CD4-positive, alpha-beta T cell treated with Interleukin-4 for 4 hours (primary cell): ENCODE data around the gene GABBR2.

Experiments used
- DNase-seq: peaks from one replicate; pipeline ENCODE4 v3.0.0-alpha.2; 2020

The GABBR2 gene

GRCh38 chr9:98363644-98364043, 345.1 kb downstream of the GABBR2 start:
- DNase-seq = no peak

GRCh38 chr9:98362624-98363252, 346.0 kb downstream of the GABBR2 start:
- DNase-seq = no peak

- DNase-seq = no peak
These were observed 347.1 kb downstream of the GABBR2 start for GRCh38 chr9:98361645-98362044.

GRCh38 chr9:98360176-98360708, 348.5 kb downstream of the GABBR2 start:
- no peak for DNase-seq

GRCh38 chr9:98359569-98359968, 349.2 kb downstream of the GABBR2 start:
- no peak for DNase-seq

- DNase-seq = no peak
These were observed 350.7 kb downstream of the GABBR2 start for GRCh38 chr9:98357921-98358535.

- DNase-seq = no peak
These were observed 351.6 kb downstream of the GABBR2 start for GRCh38 chr9:98356953-98357690.

GRCh38 chr9:98356326-98356725, 352.4 kb downstream of the GABBR2 start:
- DNase-seq = no peak

GRCh38 chr9:98351370-98351769, 357.4 kb downstream of the GABBR2 start:
- no peak for DNase-seq

DNA sequence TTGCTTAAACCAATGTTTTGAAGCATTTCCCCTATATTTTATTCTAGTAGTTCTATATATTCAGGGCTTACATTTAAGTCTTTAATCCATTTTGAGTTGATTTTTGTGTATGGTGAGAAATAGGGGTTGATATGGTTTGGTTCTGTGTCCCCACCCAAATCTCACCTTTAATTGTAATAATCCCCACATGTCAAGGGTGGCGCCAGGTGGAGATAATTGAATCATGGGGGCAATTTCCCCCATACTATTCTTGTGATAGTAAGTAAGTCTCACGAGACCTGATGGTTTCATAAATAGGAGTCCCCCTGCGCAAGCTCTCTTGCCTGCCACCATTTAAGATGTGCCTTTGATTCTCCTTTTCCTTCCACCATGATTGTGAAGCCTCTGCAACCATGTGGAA, 361.1 kb downstream of the GABBR2 start:
- DNase-seq = no peak

DNA sequence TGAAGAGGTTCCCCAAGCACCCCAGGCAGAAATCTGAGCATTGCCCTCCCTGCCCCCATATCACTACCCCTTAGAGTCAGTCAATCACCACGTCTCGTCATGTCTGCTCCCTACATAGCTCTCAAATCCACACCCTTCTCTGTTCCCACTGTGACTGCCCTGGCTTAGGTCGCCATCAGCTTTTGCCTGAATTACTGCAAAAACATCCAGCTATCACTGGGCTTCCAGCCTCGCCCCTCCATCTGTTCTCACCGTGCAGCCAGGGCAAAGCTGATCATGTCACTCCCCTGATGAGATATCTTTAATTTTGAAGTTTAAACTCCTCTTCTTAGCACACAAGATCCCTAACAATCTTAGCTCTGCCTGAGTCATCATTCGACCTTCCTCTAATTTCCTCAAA, 363.7 kb downstream of the GABBR2 start:
- no peak for DNase-seq

DNA sequence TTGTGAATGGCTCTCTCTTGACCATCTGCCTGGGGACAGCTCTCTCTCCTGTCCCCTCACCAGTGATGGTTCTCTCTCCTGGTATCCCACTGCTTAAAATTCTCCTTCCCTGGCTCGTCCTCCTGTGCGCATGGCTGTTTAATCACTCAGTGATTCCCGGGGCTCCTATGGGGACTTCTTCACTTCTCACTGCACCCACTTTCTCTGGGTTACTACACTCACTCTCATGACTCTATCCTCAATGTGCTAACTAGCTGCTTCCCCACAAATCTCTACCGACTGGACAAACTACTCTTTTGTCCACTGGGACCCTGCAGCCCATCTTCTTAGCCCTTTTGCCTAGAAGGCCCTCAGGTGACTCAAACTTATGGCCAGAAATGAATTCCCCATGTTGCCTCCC, 364.2 kb downstream of the GABBR2 start:
- no peak for DNase-seq

- DNase-seq = no peak
These were observed 365.9 kb downstream of the GABBR2 start for GRCh38 chr9:98342820-98343210.

DNA sequence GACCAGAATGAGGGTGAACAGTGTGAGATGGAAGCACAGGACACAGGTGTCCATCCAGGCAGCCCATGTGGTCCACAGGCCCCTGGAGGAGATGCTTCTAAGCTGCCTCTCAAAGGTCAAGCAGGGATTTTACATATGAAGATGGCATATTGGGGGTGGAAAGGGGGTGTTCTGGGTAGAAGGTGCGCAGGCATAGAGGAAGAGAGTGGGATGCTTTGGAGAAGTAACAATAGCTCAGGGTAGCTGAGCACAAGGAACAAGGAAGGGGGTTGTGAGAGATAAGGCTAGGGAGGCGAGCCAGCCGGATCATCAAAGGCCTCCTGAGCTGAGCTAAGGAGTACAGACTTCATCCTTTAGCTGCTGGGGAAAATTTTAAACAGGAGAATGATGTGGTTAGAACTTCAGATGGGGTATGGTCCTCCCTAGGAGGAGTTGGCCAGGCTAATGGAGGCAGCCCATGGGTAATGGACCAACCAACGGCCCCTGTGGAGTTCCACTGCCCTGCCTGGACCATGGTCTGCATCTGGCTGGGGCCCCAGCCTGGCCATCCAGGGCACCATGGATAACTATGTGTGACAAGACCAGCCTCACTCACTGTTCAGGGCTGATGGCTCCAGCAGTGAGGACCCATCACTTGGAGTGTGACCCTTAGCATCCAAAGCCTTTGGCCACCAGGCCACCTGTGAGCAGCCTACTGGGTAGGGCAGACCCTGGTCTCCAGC, 366.5 kb downstream of the GABBR2 start:
- DNase-seq = no peak

DNA sequence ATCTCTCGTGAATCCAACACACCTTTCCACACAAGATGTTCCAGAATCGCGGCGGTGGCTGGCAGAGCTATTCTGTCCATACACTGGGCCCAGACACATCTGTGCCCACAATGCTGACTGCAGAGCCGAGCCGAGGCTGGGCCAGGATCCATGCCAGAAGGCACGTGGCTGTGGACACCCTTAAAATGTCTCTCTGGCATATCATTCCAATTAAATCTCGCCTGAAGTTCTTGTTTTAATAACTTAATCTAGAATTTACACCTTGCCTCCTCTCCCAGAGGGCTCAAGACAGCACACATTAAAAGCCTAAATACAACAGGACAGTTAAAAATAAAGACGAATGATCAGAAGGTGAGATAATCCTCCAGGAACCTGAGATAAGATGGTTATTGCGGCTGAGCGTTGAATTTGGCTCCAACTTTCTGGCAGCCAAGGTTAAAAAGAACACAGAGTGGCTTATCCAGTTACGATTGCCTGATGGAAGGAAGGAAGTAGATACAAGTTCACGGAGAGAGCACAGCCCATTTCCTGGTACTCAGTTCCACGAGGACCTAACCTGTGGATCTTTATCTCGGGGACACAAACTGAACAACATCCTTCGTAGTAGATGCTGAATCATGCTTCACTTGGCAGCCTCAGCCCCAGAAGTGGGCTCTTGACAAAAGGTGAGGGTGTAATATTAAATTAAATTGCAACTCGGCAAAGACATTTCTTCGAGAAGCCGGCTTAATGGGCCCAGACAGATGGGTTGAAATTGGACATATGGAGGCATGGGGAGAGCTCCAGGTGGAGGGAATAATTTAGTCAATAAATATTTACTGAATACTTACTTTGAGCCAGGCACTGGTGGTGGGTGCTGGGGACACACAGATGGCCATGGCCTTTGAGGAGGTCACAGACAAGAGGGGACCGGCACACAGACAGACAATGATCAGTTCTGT, 367.3 kb downstream of the GABBR2 start:
- DNase-seq = no peak

- no peak for DNase-seq
These were observed 368.5 kb downstream of the GABBR2 start for GRCh38 chr9:98339987-98340800.

DNA sequence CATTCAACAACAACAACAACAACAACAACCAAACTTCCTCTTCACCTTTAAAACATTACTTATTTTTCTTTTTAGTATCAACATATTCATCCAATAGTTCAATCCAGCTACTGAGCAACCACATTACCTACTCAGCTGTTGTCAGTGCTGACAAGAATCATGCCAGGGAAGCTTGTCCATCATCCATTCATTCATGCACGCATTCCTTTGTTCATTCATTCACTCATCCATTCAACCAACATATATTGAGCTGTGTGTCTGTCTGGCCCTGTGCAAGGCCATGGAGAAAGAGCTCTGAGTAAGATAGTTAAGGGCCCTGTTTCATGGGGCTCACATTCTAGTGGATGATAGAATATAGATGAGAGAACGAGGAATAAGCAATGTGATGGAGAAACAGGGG, 373.1 kb downstream of the GABBR2 start:
- DNase-seq = no peak

GRCh38 chr9:98334796-98335195, 373.9 kb downstream of the GABBR2 start:
- no peak for DNase-seq

DNA sequence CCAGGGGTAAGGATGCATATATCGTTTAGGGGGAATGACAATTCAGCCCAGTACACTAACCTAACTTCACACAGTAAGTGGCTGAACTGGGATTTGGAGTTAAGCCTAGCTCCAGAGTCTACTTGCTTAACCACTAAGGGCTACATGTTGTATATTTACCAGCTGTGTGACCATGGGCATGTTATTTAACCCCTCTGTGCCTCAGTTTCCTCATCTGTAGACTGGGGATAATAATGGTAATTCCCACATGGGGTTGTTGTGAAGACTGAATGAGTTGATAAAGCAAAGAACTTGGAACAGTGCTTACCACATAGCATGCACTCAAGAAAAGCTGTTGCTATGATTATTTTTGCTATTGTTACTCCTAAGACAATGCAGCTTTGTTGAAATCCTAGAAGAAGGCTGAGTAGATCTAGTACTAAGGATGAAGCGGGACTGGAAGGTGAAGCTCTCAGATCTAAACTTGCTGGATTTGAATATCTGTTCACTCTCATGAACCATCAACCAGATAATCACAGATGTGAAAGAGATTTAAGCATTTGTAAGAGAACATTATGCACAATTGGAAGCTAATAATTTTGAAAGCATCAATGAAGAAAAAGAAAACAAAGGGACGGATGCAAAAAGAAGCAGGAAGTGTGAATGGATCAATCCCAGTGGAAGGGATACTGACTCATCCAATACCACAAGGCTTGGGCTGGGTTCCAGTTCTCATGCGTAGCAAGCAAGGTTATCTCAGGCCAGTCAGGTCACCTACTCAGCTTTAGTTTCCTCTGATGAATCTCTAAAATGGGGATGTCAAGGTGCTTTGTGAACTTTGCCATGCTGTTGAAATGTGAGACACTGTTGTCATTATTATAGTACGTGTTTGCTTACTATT, 374.8 kb downstream of the GABBR2 start:
- DNase-seq = no peak

DNA sequence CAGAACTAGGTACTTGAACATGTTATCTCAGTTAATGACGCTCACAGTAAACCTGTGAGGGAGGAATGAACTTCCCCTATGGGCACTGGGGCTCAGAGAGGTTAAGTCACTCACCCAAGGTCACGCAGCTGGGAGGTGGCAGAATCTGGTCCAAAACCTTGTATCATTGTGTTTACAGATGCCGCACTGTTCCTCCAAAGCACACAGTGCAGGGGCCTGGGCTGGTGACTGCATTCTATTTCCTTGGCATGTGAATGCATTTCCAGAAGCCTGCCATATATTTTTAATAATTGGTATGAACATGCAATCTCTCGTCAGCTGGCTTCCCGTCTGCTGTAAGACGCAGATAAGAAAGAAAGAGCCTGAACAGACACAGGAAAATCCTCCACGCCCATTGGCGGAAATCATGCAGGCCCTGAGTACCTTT, 376.3 kb downstream of the GABBR2 start:
- no peak for DNase-seq
